ENCODE data around the gene EIF5A.
"Not testable (repeated sequence)": the region's sequence is repeated elsewhere in the genome, so short reads cannot be mapped to it uniquely, and the experiment has no call there.

The EIF5A gene

DNA sequence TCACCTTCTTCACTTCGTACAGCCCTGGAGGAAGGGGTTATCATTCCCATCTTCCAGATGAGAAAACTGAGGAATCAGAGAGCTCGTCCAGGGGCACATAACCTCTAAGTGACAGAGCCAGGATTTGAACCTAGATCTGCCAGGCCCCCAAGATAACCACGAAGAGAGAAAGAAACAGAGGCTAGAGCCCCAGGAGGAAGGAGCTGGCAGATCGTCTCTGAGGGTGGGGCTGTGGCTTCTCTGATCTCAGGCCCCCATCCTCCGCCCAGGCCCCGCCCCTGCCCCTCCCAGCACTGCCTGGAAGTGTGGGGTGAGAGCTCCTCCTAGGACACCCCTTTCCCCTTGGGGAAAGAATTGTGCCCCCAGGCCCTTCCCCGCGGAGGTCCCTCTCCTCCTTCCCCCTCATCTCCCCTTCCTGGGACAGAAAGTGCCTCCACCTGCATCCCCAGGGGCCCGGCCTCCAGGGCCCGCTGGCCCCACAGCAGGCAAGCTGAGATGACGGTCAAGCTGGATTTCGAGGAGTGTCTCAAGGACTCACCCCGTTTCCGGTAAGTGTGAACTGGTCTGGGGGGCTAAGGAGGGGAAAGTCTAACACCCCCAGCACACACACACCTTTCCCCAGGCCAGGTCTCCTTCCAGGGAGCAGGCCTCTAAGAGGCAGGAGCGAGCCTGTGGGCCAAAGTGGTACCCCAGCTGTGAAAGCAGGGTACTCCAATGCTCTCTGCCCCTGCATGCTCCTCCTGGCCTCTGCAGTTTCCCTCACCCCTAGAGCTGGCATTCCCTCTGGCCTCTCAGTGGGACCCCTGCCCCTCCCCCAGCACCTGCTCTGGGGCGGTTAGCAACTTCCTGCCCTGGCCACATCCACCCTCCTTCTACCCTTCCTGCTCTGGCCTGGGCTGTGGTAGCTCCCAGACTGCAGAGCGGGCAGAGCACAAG lies 29.1 kb downstream of the EIF5A start, which contains the start of gene ACAP1:
Gene ACAP1, plus strand, starts transcription at position 290 of the 936 bp plus-strand sequence. Its CDS starts 206 bp downstream, at position 496.
- DNase-seq (ENCODE audit: insufficient read length, low spot score) (no peak), FAIRE-seq (no peak)
- TF ChIP-seq, protein P1, sequence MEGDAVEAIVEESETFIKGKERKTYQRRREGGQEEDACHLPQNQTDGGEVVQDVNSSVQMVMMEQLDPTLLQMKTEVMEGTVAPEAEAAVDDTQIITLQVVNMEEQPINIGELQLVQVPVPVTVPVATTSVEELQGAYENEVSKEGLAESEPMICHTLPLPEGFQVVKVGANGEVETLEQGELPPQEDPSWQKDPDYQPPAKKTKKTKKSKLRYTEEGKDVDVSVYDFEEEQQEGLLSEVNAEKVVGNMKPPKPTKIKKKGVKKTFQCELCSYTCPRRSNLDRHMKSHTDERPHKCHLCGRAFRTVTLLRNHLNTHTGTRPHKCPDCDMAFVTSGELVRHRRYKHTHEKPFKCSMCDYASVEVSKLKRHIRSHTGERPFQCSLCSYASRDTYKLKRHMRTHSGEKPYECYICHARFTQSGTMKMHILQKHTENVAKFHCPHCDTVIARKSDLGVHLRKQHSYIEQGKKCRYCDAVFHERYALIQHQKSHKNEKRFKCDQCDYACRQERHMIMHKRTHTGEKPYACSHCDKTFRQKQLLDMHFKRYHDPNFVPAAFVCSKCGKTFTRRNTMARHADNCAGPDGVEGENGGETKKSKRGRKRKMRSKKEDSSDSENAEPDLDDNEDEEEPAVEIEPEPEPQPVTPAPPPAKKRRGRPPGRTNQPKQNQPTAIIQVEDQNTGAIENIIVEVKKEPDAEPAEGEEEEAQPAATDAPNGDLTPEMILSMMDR (IDR thresholded peaks at IDR 0.05; ENCODE audit: insufficient read depth, missing control alignments), result no peak

GRCh38 chr17:7337600-7337999 lies 30.2 kb downstream of the EIF5A start:
- not testable (repeated sequence) for FAIRE-seq; DNase-seq (ENCODE audit: insufficient read length, low spot score)

DNA sequence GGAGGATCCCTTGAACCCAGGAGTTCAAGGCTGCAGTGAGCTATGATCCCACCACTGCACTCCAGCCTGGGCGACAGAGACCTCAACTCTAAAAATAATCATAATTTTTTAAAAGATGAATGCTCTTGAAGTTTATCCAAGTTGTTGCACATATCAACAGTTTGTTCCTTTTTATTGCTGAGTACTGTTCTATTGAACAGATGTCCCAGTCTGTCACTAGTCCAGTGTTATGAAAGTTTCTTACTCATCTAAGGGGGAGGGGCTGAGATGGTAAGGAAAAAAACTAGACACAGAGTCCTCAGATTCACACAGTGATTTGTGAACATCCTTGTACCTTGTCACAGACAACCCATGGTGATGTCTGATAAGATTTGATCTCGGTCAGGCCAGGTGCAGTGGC lies 32.8 kb downstream of the EIF5A start:
- no peak for FAIRE-seq
- TF ChIP-seq, protein P1 (IDR thresholded peaks at IDR 0.05; ENCODE audit: insufficient read depth, missing control alignments), result no peak
- DNase-seq (ENCODE audit: insufficient read length, low spot score), result no peak

- DNase-seq (ENCODE audit: insufficient read length, low spot score) (no peak), FAIRE-seq (no peak)
- TF ChIP-seq, protein P1 (IDR thresholded peaks at IDR 0.05; ENCODE audit: insufficient read depth, missing control alignments), result no peak
Measured at GRCh38 chr17:7341842-7342241, 34.4 kb downstream of the EIF5A start.

DNA sequence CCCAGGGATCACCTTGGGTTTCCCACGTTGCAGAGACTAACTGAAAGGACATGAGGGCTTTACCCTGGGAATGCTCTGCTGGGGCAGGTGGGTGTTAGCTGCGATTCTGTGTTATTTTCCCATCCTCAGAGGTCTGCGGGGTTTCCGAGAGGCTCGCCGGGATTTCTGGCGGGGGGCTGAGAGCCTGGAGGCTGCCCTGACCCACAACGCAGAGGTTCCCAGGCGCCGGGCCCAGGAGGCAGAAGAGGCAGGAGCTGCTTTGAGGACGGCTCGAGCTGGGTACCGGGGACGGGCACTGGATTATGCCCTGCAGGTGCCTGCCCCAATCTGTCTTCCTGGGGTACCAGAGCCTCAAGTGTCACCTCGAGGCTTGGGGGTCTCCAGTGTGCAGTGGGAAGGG lies 35.8 kb downstream of the EIF5A start:
- FAIRE-seq (no peak), DNase-seq (ENCODE audit: insufficient read length, low spot score) (no peak)
- TF ChIP-seq, protein P1 (IDR thresholded peaks at IDR 0.05; ENCODE audit: insufficient read depth, missing control alignments), result no peak

DNA sequence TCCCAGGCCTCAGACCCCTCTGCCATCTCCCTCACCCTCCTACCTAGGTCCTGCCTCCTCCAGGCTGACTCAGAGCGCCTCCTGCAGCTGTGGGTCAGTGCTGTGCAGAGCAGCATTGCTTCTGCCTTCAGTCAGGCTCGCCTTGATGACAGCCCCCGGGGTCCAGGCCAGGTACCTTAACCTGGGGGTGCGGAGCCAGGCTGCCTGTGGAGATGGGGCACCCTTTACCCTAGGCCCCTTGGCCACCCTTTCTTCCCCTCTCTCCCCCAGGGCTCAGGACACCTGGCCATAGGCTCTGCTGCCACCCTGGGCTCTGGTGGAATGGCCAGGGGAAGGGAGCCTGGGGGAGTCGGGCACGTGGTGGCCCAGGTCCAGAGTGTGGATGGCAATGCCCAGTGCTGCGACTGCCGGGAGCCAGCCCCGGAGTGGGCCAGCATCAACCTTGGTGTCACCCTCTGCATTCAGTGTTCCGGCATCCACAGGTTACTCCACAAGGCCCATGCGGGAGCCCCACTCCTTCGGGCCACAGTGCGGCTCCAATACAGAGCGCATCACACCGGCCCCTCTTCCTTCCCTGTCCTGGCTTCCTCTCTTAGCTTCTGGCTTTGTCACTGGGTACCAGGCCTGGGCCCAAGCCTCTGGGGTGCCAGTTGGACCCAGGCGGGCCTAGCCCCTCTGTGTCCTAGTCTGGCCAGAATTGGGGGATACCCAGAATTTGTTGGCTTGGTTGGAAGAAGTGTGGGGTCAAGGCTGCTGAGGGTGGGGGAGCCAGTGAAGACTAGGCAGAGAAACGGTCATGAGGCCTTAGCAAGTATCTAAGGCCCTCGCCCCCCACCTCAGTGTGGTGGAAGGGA lies 39.6 kb downstream of the EIF5A start:
- DNase-seq (ENCODE audit: insufficient read length, low spot score) (no peak), FAIRE-seq (no peak)
- TF ChIP-seq, protein P1 (IDR thresholded peaks at IDR 0.05; ENCODE audit: insufficient read depth, missing control alignments), result no peak

- FAIRE-seq (no peak), DNase-seq (ENCODE audit: insufficient read length, low spot score) (no peak)
- TF ChIP-seq, protein P1 (IDR thresholded peaks at IDR 0.05; ENCODE audit: insufficient read depth, missing control alignments), result no peak
Measured at GRCh38 chr17:7347630-7348477, 40.4 kb downstream of the EIF5A start.
